Measurements from ENCODE around the gene JPH3. TPM values are rescaled to one million over a fixed set of nuclear protein-coding genes. Genes with fewer than 3 reads are reported as not detected.

JPH3 gene
- polyA plus RNA-seq, 1 donor (not counting 4 experiments of a cell fraction or from before 2014, with no cell fraction given): not detected

DNA sequence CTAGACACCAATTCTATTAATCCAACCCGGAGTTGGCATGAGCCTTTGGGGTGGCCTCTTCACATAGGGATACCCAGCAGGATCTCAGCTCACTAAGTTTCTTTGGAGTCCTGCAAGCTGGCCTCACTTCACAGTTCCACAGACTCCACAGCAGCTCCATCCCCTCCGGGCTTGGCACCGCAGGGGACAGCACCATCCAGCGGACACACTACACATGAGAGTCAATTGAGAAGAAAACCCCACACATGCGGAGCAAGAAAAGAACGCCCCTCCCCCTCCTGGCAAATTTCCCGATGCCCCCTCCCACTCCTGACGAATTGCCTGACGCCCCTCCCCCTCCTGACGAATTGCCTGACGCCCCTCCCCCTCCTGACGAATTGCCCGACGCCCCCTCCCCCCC lies 132.3 kb downstream of the JPH3 start:
- peaks cover 2% of the 10 kb centered on the region for H3K79me2 ChIP-seq (ENCODE audit: control insufficient read depth, insufficient read depth, low read length)
- DNase-seq (ENCODE audit: low read depth, low spot score) (no peak), FAIRE-seq (no peak)
- H3K9me1 ChIP-seq (ENCODE audit: control insufficient read depth, extremely low read depth, insufficient read depth, low read length): no peaks in the 10 kb centered on the region
- no peak for TF ChIP-seq EZH2 (IDR thresholded peaks at IDR 0.05; ENCODE audit: low read length)
- TF ChIP-seq, protein P1, sequence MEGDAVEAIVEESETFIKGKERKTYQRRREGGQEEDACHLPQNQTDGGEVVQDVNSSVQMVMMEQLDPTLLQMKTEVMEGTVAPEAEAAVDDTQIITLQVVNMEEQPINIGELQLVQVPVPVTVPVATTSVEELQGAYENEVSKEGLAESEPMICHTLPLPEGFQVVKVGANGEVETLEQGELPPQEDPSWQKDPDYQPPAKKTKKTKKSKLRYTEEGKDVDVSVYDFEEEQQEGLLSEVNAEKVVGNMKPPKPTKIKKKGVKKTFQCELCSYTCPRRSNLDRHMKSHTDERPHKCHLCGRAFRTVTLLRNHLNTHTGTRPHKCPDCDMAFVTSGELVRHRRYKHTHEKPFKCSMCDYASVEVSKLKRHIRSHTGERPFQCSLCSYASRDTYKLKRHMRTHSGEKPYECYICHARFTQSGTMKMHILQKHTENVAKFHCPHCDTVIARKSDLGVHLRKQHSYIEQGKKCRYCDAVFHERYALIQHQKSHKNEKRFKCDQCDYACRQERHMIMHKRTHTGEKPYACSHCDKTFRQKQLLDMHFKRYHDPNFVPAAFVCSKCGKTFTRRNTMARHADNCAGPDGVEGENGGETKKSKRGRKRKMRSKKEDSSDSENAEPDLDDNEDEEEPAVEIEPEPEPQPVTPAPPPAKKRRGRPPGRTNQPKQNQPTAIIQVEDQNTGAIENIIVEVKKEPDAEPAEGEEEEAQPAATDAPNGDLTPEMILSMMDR (optimal IDR thresholded peaks at IDR 0.05 in 1 of 3, IDR thresholded peaks at IDR 0.05 in 1 of 3, conservative IDR thresholded peaks at IDR 0.05 in 1 of 3; ENCODE audit: extremely low read depth in 1 of 3, insufficient read depth in 2 of 3, low read length in 3 of 3): no peak
- H3K27me3 ChIP-seq (ENCODE audit: control insufficient read depth, extremely low read depth, insufficient read depth, low read length): no peaks in the 10 kb centered on the region
- dilution Hi-C loops (cut with MboI; ENCODE audit: extremely low pct_ligation_motif_present, low sequenced_read_pairs): no loop called here
- H3K4me1 ChIP-seq (ENCODE audit: control insufficient read depth, extremely low read depth, insufficient read depth, low read length): no peaks in the 10 kb centered on the region
- H4K20me1 ChIP-seq (ENCODE audit: control insufficient read depth, extremely low read depth, insufficient read depth, low read length): peaks cover 4% of the 10 kb centered on the region
- no peak overlapping the region for H2AFZ ChIP-seq (ENCODE audit: control insufficient read depth, low read length)
- H3K27ac ChIP-seq (ENCODE audit: control insufficient read depth, insufficient read depth, low read length): no peak overlapping the region
- peaks cover 6 to 17% of the 10 kb centered on the region in 2 experiments for H3K36me3 ChIP-seq (ENCODE audit: control insufficient read depth in 2 of 2, extremely low read depth in 1 of 2, insufficient read depth in 2 of 2, low read length in 2 of 2)
- H3K9ac ChIP-seq (ENCODE audit: control insufficient read depth, extremely low read depth, insufficient read depth, low read length): no peak overlapping the region
- no peaks in the 10 kb centered on the region for H3K9me3 ChIP-seq (ENCODE audit: control insufficient read depth, low read depth, low read length)
- no peak overlapping the region for H3K4me3 ChIP-seq (ENCODE audit: control insufficient read depth in 2 of 3, extremely low read depth in 1 of 3, insufficient read depth in 2 of 3, low read depth in 1 of 3, low read length in 3 of 3)
- no peak overlapping the region for H3K4me2 ChIP-seq (ENCODE audit: control insufficient read depth, extremely low read depth, insufficient read depth, low read depth, low read length)

DNA sequence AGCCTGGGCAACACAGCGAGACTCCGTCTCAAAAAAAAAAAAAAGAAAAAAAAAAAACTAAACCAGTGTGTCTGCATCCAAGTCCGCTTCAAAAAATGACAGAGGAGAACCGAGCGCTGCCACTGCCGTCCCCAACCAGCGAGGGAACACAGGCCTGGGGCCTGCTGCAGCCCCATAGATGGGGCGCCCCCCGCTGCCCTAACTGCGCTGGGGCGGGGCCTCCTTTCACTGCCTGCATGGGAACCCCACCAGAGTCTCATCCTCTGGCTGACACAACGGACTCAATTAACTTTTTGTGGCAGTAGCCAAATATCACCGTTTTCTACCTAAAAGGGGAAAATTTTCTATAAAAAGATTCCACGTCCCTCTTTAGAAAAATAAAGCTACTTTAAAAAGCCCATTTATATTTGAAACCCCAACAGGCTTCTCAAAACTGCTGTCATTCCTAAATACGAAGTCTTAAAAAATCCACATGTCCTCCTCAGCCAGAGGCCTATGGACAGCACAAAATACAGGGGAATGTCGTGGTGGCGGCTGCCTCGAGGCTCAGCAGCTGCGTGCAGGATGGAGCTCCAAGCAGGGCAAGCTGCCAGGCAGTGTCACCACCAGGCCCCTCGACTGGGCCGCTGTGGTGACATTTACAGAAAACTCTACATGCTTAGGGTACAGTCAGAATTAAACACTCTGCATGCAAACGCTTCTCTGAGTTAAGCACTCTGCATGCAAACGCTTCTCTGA lies 133.1 kb downstream of the JPH3 start:
- dilution Hi-C loops (cut with MboI; ENCODE audit: extremely low pct_ligation_motif_present, low sequenced_read_pairs): no loop called here
- no peak for FAIRE-seq
- peaks cover 4% of the 10 kb centered on the region for H4K20me1 ChIP-seq (ENCODE audit: control insufficient read depth, extremely low read depth, insufficient read depth, low read length)

More for the DNA sequence above, 133.1 kb downstream of the JPH3 start:
- no peak overlapping the region for H3K4me2 ChIP-seq (ENCODE audit: control insufficient read depth, extremely low read depth, insufficient read depth, low read depth, low read length)
- H3K27ac ChIP-seq (ENCODE audit: control insufficient read depth, insufficient read depth, low read length): no peak overlapping the region
- no peaks in the 10 kb centered on the region for H3K4me1 ChIP-seq (ENCODE audit: control insufficient read depth, extremely low read depth, insufficient read depth, low read length)
- H3K4me3 ChIP-seq (ENCODE audit: control insufficient read depth in 2 of 3, extremely low read depth in 1 of 3, insufficient read depth in 2 of 3, low read depth in 1 of 3, low read length in 3 of 3): no peak overlapping the region
- H2AFZ ChIP-seq (ENCODE audit: control insufficient read depth, low read length): no peak overlapping the region
- peaks cover 2% of the 10 kb centered on the region for H3K79me2 ChIP-seq (ENCODE audit: control insufficient read depth, insufficient read depth, low read length)
- H3K9me1 ChIP-seq (ENCODE audit: control insufficient read depth, extremely low read depth, insufficient read depth, low read length): no peaks in the 10 kb centered on the region
- peaks cover 1 to 12% of the 10 kb centered on the region in 2 experiments for H3K36me3 ChIP-seq (ENCODE audit: control insufficient read depth in 2 of 2, extremely low read depth in 1 of 2, insufficient read depth in 2 of 2, low read length in 2 of 2)
- no peak overlapping the region for H3K9ac ChIP-seq (ENCODE audit: control insufficient read depth, extremely low read depth, insufficient read depth, low read length)
- no peaks in the 10 kb centered on the region for H3K27me3 ChIP-seq (ENCODE audit: control insufficient read depth, extremely low read depth, insufficient read depth, low read length)
- no peaks in the 10 kb centered on the region for H3K9me3 ChIP-seq (ENCODE audit: control insufficient read depth, low read depth, low read length)
- TF ChIP-seq EZH2 (IDR thresholded peaks at IDR 0.05; ENCODE audit: low read length): no peak
- TF ChIP-seq, protein P1 (optimal IDR thresholded peaks at IDR 0.05 in 1 of 3, IDR thresholded peaks at IDR 0.05 in 1 of 3, conservative IDR thresholded peaks at IDR 0.05 in 1 of 3; ENCODE audit: extremely low read depth in 1 of 3, insufficient read depth in 2 of 3, low read length in 3 of 3): no peak
- DNase-seq (ENCODE audit: low read depth, low spot score): no peak
